AG04450 (cell line): Measurements from ENCODE around the gene ANTKMT. TPM values are rescaled to one million over a fixed set of nuclear protein-coding genes. Genes with fewer than 3 reads are reported as not detected.

ENCODE experiments used
- CTCF ChIA-PET: fragments of 300-600, 350-600 bp; formaldehyde crosslinking; extraction: SDS; loops from one replicate; lab custom pipeline; 2022; ENCODE audit warnings: antibody characterized with exemption, inconsistent platforms; lab: Charles Lee
- POLR2A ChIA-PET: fragments of 350-600 bp; formaldehyde crosslinking; extraction: SDS; loops from one replicate; lab custom pipeline; 2021; ENCODE audit warnings: antibody characterized with exemption, inconsistent platforms; lab: Yijun Ruan, JAX
- DNase-seq: peaks from one replicate; pipeline ENCODE4 v3.0.0-alpha.2; 2011; ENCODE audit warnings: low read depth, low spot score
- H3K27ac ChIP-seq: one replicate; pipeline ENCODE4 v1.5.1; 2012; ENCODE audit warnings: low read depth, low read length, control low read depth
- H3K27me3 ChIP-seq: one replicate; pipeline ENCODE4 v1.6.0; 2012; ENCODE audit warnings: low read length; ENCODE audit not compliant: control insufficient read depth, insufficient read depth
- H3K4me3 ChIP-seq: 2 replicates; pipeline ENCODE4 v1.5.1; 2011; ENCODE audit warnings: mild to moderate bottlenecking, low read depth, low read length, control low read depth
- H3K9me3 ChIP-seq: 2 replicates; pipeline ENCODE4 v1.5.1; 2012; ENCODE audit warnings: low read length; ENCODE audit not compliant: control insufficient read depth, insufficient read depth
- polyA plus RNA-seq: library from polyadenylated mRNA; depleted of rRNA; stranded (reverse); fragments of >200 nt; gene quantifications from 2 replicates; pipeline ENCODE4 v1.2.3, GENCODE V29; 2011
- TF ChIP-seq, protein P1 (sequence below): IDR thresholded peaks from 2 replicates; pipeline ENCODE4 v1.5.1; 2011; ENCODE audit warnings: low read depth, low read length, control low read depth, inconsistent platforms

The ANTKMT gene
- polyA plus RNA-seq, 1 experiment: 5.3 TPM

DNA sequence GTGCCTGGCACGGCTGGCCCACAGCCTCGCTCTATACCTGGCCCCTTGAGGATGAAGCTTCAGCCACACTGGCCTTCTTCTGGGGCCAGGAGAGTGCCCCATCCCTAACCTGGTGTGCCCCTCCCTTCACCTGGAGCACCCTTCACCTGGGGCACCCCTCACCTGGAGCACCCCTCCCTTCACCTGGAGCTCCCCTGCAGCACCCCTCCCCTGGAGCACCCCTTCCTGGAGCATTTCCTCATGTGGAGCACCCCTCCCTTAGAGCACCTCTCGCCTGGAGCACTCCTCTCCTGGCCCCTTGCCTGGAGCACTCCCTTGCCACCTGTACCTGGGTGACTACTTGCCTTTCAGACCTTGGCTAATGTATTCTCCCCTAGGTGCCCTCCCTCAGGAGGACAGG, 12.9 kb upstream of the ANTKMT start:
- POLR2A ChIA-PET: no interaction called here
- CTCF ChIA-PET: no interaction called here

DNA sequence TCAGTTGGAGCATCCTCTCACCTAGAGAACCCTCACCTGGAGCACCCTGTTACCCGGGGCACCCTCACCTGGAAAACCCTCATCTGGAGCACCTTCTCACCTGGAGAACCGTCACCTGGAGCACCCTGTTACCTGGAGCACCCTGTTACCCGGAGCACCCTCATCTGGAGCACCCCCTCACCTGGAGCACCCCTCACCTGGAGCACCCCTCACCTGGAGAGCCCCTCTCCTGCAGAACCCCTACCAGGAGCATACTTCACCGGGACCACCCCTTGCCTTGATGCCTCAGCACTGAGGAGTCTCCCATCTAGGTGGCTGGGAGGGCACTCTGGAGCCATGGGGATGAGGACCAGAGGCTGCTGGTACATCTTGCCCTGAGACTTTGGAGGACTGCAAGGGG, 12.0 kb upstream of the ANTKMT start:
- TF ChIP-seq, protein P1, sequence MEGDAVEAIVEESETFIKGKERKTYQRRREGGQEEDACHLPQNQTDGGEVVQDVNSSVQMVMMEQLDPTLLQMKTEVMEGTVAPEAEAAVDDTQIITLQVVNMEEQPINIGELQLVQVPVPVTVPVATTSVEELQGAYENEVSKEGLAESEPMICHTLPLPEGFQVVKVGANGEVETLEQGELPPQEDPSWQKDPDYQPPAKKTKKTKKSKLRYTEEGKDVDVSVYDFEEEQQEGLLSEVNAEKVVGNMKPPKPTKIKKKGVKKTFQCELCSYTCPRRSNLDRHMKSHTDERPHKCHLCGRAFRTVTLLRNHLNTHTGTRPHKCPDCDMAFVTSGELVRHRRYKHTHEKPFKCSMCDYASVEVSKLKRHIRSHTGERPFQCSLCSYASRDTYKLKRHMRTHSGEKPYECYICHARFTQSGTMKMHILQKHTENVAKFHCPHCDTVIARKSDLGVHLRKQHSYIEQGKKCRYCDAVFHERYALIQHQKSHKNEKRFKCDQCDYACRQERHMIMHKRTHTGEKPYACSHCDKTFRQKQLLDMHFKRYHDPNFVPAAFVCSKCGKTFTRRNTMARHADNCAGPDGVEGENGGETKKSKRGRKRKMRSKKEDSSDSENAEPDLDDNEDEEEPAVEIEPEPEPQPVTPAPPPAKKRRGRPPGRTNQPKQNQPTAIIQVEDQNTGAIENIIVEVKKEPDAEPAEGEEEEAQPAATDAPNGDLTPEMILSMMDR: no peak
- no peak overlapping the region for H3K4me3 ChIP-seq

More for the DNA sequence above, 12.9 kb upstream of the ANTKMT start:
- Histone ChIP-seq H3K27me3 (peaks cover 43% of the 10 kb centered on the region), H3K4me3 (no peak overlapping the region), H3K9me3 (no peaks in the 10 kb centered on the region; the same call in 1 of the 2 replicates), H3K27ac (no peak overlapping the region)
- DNase-seq: no peak
- TF ChIP-seq, protein P1: no peak

DNA sequence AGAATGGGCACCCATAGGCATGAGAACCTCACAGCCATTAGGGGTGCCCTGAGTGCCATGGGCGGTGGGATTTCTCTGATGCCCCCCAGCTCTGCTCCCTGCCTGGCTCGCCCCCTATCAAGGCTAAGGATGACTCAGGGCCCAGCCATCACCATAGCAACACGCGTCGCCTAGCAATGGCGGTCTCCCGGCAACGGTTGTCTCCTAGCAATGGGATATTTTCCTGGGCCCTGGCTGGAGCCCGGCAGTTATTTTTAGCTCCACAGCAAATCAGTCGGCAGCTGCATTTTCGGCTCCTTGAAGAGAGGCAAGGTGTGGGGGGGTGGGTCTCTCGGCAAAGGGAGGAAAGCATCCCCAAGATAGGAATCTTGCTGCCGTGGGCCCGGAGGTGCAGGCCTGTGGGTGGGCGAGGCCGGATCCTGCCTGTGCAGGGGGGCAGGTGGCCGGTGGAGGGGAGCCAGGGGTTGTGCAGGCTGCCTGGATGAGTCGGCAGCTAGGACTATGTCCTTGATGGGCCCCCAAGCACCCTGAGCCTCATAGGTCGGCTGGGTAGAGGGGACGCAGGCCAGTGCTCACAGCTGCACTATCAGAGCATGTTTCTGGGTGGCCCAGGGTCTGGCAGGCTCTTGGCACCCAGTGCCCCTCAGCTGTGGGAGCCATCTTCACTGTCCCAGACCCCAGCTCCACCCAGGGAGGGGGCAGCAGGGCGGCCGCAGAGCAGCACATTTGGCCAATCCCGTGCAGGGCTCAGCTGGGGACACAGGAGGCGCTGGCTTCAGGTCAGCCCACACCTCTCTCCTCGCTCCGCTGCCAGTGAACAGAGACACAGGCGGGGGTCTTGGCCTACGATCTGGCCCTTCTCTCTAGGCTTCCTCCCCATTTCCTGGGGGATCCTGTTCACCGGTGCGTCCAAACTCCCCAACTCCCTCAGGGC, 11.1 kb upstream of the ANTKMT start:
- Histone ChIP-seq H3K4me3 (peak overlapping the region; percentile 20; the same call in 1 of the 2 replicates), H3K9me3 (no peaks in the 10 kb centered on the region; the same call in 1 of the 2 replicates), H3K27ac (no peak overlapping the region), H3K27me3 (peaks cover 25% of the 10 kb centered on the region)
- CTCF ChIA-PET: interaction anchor here (0.6 to 4.2 kb wide), 6 partner anchors 8 to 397 kb away, joined by 3 to 29 read pairs (median 5); no protein-coding TSS in a partner anchor
- POLR2A ChIA-PET: interaction anchor here (0.6 to 1.0 kb wide), 6 partner anchors 20 to 327 kb away, joined by 3 to 4 read pairs (median 4); partner anchors contain the start of genes CHTF18, RPUSD1 and WDR24
- DNase-seq: peak; percentile 62
- TF ChIP-seq, protein P1: no peak

More for the DNA sequence above, 12.0 kb upstream of the ANTKMT start:
- no peak for DNase-seq
- ChIA-PET POLR2A (interaction anchor here (0.6 to 1.0 kb wide), 6 partner anchors 19 to 328 kb away, joined by 3 to 4 read pairs (median 4); partner anchors contain the start of genes CHTF18, RPUSD1 and WDR24), CTCF (interaction anchor here (0.6 to 4.2 kb wide), 4 partner anchors 9 to 106 kb away, joined by 3 to 29 read pairs (median 5); no protein-coding TSS in a partner anchor)
- Histone ChIP-seq H3K9me3 (no peaks in the 10 kb centered on the region; the same call in 1 of the 2 replicates), H3K27ac (no peak overlapping the region), H3K27me3 (peaks cover 34% of the 10 kb centered on the region)

DNA sequence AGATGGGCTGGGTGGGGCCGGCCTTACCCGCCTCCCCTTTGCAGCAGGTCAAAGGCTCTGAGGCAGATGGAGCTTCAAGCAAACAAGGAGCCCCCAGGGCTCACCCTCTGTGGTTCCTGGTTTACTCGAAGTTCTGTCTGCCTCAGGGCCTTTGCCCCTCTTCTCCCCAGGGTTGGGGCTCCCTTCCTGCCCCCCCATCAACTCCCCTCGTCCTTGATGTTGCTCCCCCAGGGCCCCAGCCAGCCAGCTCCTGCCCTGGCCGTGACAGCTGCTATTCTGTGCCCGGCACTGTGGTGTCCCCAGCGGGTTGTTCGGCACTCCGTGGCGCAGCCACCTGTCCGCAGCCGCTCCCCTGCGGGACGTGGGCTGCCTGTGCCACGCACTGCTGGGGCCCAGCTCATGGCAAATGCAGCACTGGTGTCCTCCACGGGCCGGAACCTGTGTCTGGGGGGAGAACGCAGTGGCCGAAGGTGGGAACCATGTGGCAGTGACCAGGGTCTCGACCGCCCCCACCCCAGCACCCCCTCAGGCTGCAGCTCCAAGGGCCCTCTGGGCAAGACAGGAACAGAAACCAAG, 10.4 kb upstream of the ANTKMT start:
- peaks cover 22% of the 10 kb centered on the region for H3K27me3 ChIP-seq
- ChIA-PET CTCF (interaction anchor here (0.7 to 4.2 kb wide), 4 partner anchors 9 to 345 kb away, joined by 3 to 29 read pairs (median 12); no protein-coding TSS in a partner anchor), POLR2A (no interaction called here)
- H3K27ac ChIP-seq: no peak overlapping the region
- no peak overlapping the region for H3K4me3 ChIP-seq
- no peaks in the 10 kb centered on the region; the same call in 1 of the 2 replicates for H3K9me3 ChIP-seq
- no peak for DNase-seq
- TF ChIP-seq, protein P1: no peak
